Measurements from ENCODE around the gene OAT. TPM values are rescaled to one million over a fixed set of nuclear protein-coding genes. Genes with fewer than 3 reads are reported as not detected.

The OAT gene
- total RNA-seq, 1 experiment from 2014 or later = 25.2 TPM

DNA sequence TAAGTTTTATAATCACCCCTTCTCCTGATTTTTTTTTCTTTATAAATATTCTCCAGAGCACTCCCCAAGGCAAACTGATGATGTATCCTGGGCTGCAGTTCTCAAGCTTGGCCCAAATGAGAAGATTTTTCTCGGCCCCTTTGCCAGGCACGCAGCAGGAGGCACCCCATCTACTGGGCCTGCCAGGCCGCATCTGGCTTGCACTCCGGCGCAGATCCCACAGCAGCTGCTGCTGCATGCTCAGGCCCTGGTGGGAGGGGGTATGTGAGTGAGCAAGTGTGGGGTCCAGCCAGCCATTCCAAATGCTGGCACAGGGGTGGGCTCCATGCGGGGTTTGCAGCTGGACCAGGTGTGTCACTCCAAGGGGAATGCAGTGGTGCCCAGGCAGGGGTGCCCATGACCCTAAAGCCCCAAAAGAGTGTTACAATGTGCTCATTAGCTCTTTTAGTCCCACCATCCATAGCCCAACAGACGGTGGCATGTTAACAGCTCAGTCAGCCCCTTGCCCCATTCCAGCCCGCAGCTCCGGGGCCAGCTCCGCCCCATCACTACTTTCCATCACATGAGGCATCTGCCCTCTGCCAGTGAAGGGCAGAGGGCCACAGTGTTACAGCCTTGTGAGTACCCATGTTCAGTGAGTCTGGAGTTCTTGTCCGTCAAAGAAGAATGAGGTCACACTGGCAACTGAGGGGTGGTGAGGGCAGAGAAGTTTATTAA is 25.9 kb downstream of the OAT start:
- DNase-seq (ENCODE audit: low spot score) = no peak
- peaks cover 6% of the 10 kb centered on the region for H3K4me1 ChIP-seq (ENCODE audit: insufficient read depth, low read length, poor library complexity, severe bottlenecking)
- BruUV-seq (replicated peaks) = no TSS peak
- H3K27me3 ChIP-seq (replicated peaks; ENCODE audit: insufficient read depth, low read depth, low read length, poor library complexity) = no peaks in the 10 kb centered on the region
- no peaks in the 10 kb centered on the region for H3K9me3 ChIP-seq (ENCODE audit: low read depth, low read length, poor library complexity, severe bottlenecking)
- H3K36me3 ChIP-seq (ENCODE audit: insufficient read depth, low read length, poor library complexity, severe bottlenecking) = no peaks in the 10 kb centered on the region
- no peak for TF ChIP-seq EZH2 (IDR thresholded peaks at IDR 0.05; ENCODE audit: borderline replicate concordance, low read depth, low read length, poor library complexity, severe bottlenecking)
- TF ChIP-seq, protein P1, sequence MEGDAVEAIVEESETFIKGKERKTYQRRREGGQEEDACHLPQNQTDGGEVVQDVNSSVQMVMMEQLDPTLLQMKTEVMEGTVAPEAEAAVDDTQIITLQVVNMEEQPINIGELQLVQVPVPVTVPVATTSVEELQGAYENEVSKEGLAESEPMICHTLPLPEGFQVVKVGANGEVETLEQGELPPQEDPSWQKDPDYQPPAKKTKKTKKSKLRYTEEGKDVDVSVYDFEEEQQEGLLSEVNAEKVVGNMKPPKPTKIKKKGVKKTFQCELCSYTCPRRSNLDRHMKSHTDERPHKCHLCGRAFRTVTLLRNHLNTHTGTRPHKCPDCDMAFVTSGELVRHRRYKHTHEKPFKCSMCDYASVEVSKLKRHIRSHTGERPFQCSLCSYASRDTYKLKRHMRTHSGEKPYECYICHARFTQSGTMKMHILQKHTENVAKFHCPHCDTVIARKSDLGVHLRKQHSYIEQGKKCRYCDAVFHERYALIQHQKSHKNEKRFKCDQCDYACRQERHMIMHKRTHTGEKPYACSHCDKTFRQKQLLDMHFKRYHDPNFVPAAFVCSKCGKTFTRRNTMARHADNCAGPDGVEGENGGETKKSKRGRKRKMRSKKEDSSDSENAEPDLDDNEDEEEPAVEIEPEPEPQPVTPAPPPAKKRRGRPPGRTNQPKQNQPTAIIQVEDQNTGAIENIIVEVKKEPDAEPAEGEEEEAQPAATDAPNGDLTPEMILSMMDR (conservative IDR thresholded peaks at IDR 0.05; ENCODE audit: low read depth, low read length) = no peak
- ChIA-PET POLR2A (ENCODE audit: low non-redundant PET) (no interaction called here), CTCF (no interaction called here)
- no peak overlapping the region for H3K27ac ChIP-seq (ENCODE audit: low read depth, low read length, poor library complexity, severe bottlenecking)
- no peak overlapping the region for H3K4me3 ChIP-seq (ENCODE audit: low read depth, low read length, poor library complexity, severe bottlenecking)
- intact Hi-C loops (cut with micrococcal nuclease; ENCODE audit: unreplicated experiment) = no loop called here

DNA sequence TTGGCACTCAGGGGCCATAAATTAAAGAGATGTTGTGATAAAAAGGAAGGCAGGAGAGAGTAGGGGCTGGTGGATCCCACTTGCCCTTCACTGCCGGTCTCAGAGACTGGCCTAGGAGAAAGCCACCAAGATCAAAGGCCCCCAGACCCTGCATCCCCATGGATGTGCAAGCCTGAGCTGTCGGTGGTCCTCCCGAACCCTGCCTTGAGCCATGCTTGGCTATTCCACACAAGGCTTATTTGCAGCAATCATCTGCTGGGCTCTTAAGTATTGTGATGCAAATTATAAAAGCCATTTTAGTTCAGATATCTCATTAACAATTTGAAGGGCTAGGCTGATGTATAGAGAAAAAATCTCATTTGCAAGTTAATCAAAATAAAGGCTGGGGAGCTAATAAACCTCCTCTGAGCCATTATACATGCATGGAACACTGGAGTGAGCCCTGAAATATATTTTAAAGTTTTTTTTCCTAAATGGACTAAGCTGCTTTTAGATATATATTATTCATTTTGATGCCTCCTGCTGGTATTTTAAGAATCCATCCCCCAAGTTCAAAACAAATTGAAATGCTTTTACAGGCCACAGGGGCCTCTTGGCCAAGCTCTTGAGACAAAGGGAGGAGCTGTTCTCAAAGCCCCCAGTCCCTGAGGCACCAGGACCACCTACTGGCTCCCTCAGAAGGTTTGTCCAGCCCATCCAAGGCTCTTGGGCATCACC is 28.1 kb downstream of the OAT start:
- H3K36me3 ChIP-seq (ENCODE audit: insufficient read depth, low read length, poor library complexity, severe bottlenecking) = no peaks in the 10 kb centered on the region
- no peaks in the 10 kb centered on the region for H3K9me3 ChIP-seq (ENCODE audit: low read depth, low read length, poor library complexity, severe bottlenecking)
- no peak overlapping the region for H3K27ac ChIP-seq (ENCODE audit: low read depth, low read length, poor library complexity, severe bottlenecking)
- DNase-seq (ENCODE audit: low spot score) = no peak
- CTCF ChIA-PET = interaction anchor here (0.6 to 0.8 kb wide), 2 partner anchors 13 to 396 kb away, joined by 3 read pairs; no protein-coding TSS in a partner anchor
- H3K27me3 ChIP-seq (replicated peaks; ENCODE audit: insufficient read depth, low read depth, low read length, poor library complexity) = no peaks in the 10 kb centered on the region
- peaks cover 6% of the 10 kb centered on the region for H3K4me1 ChIP-seq (ENCODE audit: insufficient read depth, low read length, poor library complexity, severe bottlenecking)
- no peak overlapping the region for H3K4me3 ChIP-seq (ENCODE audit: low read depth, low read length, poor library complexity, severe bottlenecking)
- no peak for TF ChIP-seq EZH2 (IDR thresholded peaks at IDR 0.05; ENCODE audit: borderline replicate concordance, low read depth, low read length, poor library complexity, severe bottlenecking)
- TF ChIP-seq, protein P1 (conservative IDR thresholded peaks at IDR 0.05; ENCODE audit: low read depth, low read length) = no peak
- intact Hi-C loops (cut with micrococcal nuclease; ENCODE audit: unreplicated experiment) = no loop called here
- no TSS peak for BruUV-seq (replicated peaks)
- POLR2A ChIA-PET (ENCODE audit: low non-redundant PET) = no interaction called here

DNA sequence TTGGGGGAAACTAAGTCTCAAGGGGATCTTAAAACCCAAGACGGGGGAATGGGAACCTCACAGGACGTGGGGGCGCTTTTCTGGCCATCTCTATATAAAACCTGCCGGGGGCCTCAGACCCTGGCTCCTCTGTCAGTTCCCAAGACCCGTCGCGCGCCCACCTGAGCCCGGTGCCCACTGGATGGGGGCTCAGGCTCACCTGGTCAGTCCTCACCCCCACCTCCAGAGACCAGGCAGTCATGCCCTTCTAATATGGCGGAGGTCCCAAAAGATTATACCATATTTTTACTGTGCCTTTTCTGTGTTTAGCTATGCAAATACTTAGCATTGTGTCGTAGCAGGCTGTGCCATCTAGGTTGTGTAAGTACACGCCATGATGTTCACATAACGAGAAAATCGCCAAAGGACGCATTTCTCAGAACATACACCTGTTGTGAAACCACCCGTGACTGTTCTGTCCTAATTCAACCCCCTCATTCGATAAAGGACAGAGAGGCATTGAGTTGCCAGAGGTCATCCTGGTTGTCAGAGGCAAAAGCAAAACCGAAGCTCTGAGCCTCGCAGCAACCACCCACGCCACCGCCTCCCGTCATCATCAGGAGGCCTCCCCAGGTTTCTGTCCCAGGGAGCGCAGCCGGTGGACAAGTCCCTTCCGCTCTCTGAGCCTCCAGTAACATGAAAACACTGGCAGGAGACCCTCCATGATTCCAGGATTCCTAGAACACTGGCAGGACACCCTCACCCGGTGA is 28.9 kb downstream of the OAT start:
- no peak for DNase-seq (ENCODE audit: low spot score)
- CTCF ChIA-PET = interaction anchor here (0.6 to 1.3 kb wide), 4 partner anchors 14 to 395 kb away, joined by 3 to 57 read pairs (median 4); no protein-coding TSS in a partner anchor
- TF ChIP-seq, protein P1 (conservative IDR thresholded peaks at IDR 0.05; ENCODE audit: low read depth, low read length) = 0 out of 2 replicates have a peak, but pooled peaks have one; percentile 5
- TF ChIP-seq EZH2 (IDR thresholded peaks at IDR 0.05; ENCODE audit: borderline replicate concordance, low read depth, low read length, poor library complexity, severe bottlenecking) = no peak

More for the DNA sequence above, 28.9 kb downstream of the OAT start:
- Histone ChIP-seq H3K4me3 (ENCODE audit: low read depth, low read length, poor library complexity, severe bottlenecking) (peak overlapping the region; percentile 41), H3K27me3 (replicated peaks; ENCODE audit: insufficient read depth, low read depth, low read length, poor library complexity) (no peaks in the 10 kb centered on the region), H3K27ac (ENCODE audit: low read depth, low read length, poor library complexity, severe bottlenecking) (no peak overlapping the region), H3K9me3 (ENCODE audit: low read depth, low read length, poor library complexity, severe bottlenecking) (no peaks in the 10 kb centered on the region), H3K36me3 (ENCODE audit: insufficient read depth, low read length, poor library complexity, severe bottlenecking) (no peaks in the 10 kb centered on the region), H3K4me1 (ENCODE audit: insufficient read depth, low read length, poor library complexity, severe bottlenecking) (peaks cover 6% of the 10 kb centered on the region)
- POLR2A ChIA-PET (ENCODE audit: low non-redundant PET) = no interaction called here
- no TSS peak for BruUV-seq (replicated peaks)
- intact Hi-C loops (cut with micrococcal nuclease; ENCODE audit: unreplicated experiment) = loop anchor here (1.0 to 2.0 kb wide), 3 partner anchors 130 to 807 kb away; no protein-coding TSS in a partner anchor
